ENCODE data around the gene TRMO.

TRMO gene

DNA sequence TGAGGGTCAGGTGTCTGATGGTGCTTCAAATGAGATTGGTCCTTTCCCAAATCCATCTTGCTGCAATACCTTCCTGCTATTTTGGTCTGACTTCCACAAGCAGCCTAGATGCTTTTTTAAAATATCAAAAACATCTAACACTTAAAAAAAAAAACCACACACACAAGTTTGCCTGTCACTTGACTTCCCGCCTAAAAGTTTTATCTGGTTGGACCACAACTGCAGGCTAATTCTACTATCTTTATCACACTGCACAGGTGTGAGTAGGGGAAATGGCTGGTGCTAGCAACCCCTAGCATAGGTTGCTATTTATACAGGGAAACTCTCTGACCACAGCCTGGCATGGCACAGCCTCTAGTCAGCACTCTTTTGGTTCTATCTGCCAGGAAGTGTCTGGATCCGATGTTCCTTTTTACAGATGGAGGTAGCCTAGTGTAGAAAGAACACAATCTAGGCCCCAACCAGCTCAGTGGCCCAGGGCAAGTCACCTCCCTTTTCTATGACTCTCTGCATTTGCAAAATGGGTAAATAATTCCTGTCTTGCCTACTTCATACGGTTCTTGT is 15.9 kb upstream of the TRMO start, which contains the start of gene HEMGN:
Gene HEMGN (minus strand): TSS at position 92 of the 564 bp plus-strand sequence. CDS start 36 bp downstream, at position 56.
- no peak for DNase-seq

DNA sequence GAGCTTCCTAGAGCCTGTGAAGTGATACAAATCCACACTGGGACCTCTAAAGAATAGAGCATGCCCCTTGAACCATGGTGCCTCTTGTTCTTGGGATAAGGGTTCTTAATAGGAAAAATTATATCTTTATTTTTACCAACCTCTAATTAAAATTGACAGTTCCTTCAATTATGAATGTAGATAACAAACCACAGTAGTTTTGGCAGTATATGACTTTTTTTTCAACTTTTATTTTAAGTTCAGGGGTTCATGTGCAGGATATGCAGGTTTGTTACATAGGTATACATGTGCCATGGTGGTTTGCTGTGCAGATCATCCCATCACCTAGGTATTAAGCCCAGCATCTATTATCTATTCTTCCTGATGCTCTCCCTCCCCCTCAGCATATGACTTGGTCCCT is 14.7 kb upstream of the TRMO start:
- no peak for DNase-seq

DNA sequence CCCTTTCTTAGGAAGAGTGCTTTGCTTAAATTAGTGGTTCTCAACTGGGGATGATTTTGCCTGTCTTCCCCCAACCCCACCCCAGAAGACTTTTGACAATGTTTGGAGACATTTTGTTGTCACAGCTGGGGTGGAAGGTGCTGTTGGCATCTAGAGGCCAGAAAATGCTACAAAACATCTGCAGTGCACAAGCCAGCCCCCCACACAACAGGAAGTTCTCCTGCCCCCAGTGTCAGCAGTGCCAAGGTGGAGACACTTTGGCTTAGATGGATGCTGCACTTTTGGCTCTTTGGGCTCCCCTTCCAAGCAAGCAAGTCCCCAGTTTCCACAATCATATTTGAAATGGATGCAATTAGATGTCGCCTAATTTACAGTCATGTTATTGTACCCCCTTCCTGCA is 13.0 kb upstream of the TRMO start:
- DNase-seq, result no peak

DNA sequence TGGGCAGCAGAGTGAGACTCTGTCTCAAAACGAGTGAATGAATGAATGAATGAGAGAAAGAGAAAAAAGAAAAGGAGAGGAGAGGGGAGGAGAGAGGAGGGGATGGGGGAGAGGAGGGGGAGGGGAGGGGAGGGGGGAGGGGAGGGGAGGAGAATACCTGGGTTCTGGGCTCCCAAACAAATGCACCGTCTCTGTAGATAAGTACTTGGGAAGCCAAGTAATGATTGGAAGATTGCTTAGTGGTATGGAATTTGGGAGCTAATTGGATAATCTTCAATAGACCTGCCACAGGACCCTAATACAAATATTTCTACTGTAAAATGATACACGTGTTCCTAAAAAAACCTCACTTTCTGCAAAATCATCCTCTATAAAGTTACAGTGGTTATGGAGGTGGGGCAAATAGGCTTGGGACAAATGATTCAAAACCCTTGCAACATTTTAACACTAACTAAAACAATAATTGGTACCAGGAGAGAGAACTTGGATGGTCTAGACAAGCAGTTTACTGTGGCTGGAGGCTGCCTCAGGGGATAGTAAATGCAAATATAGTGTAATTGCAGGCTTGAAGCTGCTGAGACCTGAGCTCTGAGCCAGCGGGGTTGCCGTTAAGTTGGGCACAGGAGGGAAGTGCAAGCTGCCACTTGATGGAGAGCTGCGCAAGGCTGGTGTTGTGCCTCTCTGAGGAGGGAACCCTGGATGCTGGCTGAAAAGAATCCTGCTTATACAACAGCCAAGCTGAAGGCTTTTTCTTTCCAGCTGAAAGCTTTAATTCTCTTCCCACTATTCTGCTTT is 12.2 kb upstream of the TRMO start:
- DNase-seq, result peak; percentile 53

DNA sequence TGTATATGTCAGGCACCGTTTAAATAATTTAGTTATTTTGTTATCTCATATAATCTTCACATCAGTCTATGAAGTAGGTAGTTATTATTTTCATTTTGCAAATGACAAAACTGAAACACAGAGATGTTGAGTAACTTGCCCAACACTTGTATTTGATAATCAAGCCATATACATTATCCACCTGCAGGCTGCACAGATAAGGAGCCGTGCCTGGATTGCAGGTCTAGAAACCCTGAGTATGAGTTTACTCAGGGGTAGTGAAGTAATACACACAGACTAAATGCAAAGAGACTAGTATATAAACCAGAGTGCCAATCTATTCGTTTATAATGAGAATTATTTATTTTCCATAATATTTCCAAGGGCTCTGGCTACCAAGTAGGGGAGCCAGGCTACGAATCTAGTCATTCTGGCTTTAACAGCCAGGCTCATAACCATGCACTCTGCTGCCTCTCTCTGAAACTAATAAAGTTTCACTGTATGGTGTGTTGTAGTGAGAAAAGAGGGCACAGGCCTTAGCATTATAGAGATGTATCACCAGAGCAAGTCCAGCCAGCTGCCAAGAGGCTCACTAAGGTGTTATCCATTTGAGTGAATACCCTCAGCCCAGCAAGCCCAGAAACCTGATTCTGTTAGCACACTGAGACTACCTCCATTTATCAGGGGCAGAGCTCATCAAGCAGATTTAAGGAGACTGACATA is 11.1 kb upstream of the TRMO start:
- DNase-seq, result no peak

DNA sequence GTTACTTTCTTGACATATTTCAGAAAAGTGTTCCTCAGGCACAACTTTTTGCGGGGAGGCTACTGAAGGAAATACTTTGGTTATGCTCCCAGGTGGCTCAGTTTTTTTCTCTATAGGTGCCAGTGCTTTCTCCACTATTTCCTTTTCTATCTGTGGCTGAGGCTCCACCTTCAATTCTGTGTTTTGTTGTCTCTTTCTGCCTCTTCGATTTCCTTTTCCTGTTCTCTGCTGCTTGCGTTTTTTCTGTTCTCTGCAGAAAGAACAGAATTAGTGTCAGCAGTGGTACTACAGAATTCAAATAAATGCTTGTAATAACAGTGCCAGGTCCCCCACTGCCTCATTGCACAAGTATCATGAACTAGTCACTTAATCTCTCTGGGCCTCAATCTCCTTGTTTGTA is 8.7 kb upstream of the TRMO start:
- DNase-seq, result no peak

DNA sequence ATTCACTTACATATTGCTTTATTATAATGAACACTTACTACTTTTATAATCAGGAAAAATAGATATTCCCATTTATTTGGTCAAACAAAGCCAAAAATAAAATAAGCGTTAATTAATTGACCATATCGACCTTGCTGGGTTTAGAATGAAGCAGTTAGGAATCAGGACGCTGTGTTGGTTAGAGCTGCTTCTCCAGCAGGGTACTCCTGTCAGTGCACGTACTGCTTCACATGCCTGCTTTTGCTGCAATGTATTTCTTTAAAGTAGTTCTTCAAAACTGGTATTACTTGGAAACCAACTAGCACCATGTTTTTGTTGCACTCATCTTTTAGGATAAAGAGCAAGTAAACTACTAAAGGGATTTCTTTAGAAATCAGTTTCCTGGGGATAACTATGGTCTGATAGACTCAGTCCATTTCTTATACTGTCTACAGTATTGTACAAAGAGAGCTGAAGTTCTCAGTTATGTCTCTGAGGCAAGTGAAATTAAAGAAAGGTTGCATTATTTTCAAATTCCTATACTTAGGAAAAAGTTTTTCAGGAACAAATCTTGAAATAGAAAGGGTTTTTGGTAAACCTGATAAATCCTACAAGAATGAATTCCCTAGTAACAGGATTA is 6.8 kb upstream of the TRMO start:
- no peak for DNase-seq

DNA sequence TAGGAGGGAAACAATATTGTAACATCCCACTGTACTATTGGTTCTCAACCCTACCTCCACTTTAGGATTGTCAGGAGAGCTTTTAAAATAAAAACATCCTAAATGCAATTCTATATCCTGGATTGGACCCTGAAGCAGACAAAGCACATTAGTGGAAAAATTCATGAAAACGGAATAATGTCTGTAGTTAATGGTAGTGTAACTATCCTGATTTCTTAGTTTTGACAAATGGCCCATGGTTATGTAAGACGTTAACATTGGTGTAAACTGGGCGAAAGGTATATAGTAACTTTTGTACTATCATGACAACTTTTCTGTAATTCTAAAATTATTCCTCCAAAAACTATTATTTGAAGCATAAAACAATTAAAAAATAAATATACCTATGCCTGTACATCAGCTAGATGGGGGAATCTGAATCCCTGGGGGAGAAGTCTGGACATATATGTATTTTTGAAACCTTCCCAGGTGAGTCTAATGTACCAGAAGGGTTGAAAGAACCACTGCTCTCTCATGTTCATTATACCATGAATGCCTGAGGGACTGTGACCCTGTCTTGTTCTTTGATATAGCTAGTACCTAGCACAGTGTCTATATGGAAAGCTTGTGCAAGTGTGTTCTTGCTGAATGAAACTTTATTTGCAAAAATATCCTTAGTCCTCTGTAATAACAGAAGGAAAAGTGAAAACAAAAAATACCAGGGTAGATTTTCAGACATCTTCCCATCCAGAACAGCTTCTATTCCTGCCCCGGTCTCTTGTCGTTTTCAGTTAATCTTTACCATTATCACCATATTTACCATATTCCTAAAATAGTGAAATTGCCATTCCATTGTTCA is 3.4 kb upstream of the TRMO start:
- DNase-seq, result no peak

DNA sequence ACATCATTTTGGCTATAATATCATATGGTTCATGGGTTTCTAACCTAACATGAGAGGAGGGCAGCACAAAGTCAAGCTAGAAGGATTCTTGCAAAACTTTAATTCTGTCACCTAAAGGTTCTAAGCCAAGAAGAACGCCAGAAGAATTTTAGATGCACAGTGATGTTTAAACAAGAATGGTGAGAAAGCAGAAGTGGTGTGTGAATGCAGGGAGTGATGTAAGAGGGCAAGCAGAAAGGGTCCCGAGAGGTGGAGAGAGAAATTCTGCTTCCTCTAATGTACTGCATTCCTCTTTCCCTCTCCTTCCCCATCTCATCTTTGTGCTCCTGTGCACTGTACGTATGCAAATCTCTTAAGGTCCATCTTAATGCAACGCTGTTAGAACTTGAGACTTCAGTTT is 2.1 kb upstream of the TRMO start:
- DNase-seq, result no peak

DNA sequence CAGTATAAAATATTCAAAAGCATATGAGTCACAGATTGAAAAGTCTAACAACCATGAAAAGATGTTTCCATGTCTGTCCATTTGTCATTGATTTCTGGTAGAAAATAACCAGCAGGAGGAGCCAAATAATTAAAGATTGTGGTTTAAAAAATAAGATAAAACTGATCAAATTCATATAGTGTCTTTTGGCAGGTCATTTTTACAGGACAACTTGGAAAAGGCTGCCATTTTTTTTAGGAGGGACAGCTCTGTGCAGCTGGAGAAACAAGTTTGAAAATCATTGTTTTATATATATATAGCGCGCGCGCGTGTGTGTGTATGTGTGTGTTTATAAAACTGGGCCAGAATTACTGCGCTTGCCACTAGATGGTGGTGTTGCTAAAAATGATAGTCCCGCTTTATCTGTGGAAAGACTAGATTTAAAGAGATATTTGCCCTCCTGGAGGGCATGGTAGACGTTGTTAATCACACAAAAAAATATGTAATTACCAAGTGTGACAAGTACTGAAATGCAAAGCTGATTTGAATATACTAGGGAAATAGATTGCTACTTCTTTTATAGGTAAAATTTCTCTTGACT is 1.3 kb upstream of the TRMO start:
- peak; percentile 75 for DNase-seq

DNA sequence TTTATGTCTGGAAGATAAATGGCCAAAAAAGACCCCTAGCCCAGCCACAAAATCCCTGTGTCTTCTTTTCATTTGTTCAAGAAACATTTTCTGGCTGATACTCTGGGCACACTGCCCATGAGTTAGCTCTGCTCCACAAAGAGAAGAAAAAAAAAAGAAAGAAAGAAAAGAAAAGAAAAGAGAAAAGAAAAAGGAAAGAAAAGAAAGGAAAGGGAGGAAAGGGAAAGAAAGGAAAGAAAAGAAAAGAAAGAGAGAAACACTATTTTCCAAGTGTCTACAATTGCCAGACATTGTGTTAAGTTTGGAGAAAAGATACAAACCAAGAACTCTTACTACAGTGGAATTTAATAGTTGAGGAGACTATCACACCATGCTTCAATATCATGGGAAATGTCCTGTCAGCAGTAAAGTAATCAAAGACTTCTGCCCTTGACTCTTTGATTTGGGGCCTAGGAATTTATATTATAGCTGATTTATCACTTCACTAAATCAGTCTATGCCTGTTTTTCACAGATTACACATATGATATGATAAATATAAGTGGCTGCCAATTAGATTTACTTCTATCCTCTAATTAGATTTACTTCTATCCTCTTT is 3.0 kb downstream of the TRMO start:
- DNase-seq, result no peak

DNA sequence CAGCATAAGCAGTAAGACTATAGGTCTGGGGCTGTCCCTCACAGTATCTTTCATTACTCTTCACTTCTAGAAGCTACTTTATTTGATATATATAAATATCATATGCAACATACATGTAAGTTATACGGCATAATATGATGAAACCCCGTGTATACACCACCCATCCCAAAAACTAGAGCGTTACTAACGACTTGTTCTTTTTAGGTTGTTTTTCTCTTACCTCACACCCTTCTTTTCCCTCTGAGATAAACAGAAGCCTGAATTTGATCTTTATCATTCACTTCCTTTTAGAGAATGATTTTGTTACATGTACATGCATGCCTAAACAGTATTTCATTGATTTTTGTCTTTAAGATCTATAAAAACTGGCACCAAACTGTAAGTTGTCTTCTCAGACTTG is 3.7 kb downstream of the TRMO start:
- DNase-seq, result no peak

DNA sequence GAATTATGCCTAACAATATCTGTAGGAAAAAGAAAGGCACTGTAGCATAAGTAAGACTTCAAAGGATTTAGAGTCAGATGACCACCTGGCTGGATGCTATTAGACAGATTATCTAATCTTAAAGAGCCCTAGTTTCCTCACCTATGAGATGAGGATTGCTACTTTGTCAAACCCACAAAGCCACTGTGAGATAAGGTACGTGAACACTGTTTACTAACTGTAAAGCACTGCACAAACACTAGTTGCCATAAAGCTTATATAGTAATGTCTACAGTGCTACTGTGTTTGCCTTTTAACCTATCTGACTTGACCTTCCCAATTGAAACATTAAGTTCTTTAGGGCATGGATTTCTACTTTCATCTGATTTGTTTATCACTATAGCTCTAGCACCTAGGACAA is 10.3 kb downstream of the TRMO start:
- no peak for DNase-seq

DNA sequence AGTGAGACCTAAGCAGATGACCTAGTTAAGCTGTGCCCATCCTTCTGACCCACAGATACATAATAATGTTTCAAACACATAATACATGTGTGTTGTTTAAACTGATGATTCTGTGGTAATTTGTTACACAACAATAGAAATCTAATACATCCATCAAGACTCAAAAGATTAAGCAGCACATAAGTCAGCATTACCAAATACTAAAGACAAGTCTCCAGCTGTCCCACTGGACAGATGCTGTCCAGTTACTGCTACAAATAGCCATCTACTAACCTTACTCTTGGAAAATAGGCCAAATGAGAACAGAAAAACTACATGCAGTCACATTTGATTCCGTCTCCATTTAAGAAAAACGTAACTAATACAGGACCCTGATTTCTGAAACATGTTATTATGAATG is 10.8 kb downstream of the TRMO start:
- no peak for DNase-seq

DNA sequence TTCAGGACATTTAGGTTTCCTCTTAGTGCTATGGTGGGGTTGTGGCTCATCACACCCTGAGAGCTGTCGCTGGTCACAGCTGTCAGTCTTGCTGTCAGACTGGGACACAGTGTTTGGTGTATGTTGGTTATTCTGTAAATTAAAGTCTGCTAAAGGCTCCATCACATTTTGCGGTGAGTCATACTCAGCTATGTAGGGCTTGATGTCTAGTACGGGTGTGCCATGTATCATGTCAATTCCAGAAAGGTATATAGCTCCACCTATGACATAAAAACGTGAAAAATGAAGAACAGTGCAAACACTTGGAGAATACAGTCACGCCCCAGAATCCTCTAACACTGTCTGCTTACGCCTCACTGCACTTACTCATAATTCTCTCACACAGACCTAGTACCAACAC is 11.9 kb downstream of the TRMO start:
- no peak for DNase-seq

DNA sequence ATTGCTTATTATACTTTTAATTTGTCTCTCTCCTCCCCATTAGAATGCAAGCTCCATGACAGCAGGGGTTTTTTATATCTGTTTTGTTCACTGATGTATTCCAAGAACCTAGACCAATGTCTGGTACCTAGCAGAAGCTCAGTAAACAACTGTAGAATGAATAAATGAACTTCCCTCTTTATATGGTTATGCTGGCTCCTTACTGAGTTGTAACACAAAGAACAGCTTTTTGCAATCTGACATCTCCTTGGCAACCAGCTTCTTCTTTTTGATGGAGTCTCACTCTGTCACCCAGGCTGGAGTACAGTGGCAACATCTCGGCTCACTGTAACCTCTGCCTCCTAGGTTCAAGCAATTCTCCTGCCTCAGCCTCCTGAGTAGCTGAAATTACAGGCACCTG is 13.6 kb downstream of the TRMO start:
- DNase-seq, result no peak

DNA sequence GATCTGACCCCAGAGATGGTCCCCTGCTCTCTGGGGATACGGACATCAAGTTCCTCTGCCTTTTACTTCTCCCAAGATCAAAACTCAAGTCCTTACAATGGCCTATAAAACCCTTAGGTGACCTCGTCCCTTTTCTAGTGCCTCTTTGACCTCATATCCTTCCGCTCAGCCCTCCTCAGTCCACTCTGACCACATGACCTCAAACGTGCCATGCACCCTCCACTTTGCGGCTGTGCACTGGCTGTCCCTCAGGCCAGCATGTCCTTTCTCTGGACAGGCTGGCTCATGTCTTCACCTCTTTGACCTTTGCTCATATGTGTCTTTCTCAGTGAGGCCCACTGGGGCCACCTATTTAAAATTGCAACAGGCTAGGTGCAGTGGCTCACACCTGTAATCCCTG is 14.7 kb downstream of the TRMO start:
- DNase-seq, result no peak

DNA sequence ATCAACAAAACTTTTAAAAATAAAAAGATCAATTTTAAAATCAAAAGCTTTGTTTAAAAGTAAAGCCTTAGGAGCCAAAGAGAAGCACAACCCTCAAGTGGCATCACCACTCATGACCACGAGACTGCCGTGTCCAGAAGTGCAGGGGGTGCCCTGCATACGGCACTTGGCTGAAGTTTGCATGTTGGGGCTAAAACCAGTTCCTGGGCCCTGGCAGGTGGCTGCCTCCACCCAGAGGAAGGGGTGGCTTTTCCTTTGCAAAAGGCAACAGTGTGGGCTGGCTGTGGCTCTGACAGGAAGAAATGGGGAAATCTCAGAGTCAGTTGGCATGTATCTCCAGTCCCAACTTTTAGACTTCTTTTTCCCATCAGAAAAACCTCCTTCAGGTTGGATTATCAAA is 15.3 kb downstream of the TRMO start:
- DNase-seq, result no peak

DNA sequence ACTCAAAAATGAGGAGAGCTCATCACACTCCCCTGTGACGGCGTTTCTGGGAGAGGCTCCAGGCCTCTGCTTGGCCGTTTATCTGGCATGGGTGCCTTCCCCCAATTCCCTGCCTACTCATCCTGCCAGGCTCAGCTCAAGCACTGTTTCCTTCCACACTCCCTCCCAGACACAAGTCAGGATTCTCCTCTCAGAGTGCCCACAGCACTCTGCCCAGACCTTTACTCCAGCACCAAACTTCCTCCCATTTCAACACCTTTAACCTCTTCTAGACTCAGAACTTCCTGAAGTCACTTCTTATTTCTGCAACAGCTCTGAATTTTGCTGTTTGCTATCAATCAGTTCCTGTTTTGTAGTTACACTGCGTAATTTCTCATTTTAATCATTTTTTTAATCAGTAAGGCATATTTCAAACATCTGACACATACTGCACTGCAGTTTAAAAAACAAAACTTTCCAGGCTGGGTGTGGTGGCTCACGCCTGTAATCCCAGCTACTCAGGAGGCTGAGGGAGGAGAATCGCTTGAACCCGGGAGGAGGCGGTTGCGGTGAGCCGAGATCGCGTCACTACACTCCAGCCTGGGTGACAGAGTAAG is 16.0 kb downstream of the TRMO start:
- no peak for DNase-seq

DNA sequence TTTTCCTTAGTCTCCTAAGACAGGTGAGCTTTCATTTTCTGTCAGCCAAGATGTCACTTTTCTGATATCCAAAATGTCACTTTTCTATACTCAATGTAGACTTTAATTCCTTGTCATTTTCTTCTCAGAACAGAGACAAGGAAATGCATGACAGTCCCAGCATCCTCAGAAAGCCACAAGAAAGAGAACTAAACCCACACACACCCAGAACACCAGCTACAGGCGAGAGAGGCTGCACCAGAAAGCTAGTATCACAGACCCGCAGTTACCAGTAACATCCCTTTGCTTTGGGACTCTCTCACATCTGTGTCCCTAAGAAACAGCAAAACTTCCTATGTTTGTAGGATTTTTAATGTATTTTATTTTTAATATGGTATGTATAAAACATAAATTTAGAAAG is 17.1 kb downstream of the TRMO start:
- DNase-seq, result no peak

DNA sequence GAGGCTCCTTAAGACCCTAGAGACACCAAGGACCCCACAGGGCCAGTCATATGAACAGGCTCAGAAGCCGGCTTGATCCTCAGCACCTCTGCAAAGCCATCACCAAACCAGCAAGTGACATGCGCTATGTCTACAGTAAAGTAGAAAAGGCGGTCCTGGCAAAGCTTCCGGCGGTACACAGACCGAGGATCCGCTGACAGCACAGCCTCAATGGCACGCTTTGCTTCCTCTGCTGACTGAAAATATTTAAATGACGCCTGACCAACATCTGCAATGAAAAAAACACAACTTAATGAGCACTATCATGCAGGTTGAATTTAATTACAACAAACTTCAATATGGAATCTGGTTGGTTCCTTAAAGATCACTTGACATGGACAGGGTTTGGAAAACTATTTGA is 17.6 kb downstream of the TRMO start:
- DNase-seq, result no peak

DNA sequence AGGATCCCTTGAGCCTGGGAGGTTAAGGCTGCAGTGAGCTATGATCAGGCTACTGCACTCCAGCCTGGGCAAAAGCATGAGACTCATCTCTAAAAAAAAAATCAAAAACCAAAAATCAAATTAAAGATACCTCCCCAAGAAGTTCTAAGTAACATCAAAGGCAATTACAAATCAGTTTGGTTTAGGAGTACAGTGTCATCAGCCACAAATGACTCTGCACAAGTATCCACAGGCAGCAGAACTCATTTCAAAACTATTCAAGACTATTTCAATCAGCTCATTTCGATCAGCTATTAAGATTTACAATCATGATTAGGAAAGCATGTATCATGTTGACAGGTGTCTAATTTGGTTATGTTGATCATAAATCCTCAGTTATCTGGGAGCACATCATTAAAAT is 19.1 kb downstream of the TRMO start:
- DNase-seq, result no peak
